Ishikawa (cell line): ENCODE data around the gene ANKLE1.

ENCODE experiments used
- CEBPB ChIP-seq: IDR thresholded peaks from 2 replicates; pipeline ENCODE4 v1.6.1; 2012
- CREB1 ChIP-seq: IDR thresholded peaks from 2 replicates; pipeline ENCODE4 v1.6.1; 2012; ENCODE audit warnings: low read depth
- EGR1 ChIP-seq: IDR thresholded peaks from 2 replicates; pipeline ENCODE4 v1.6.1; 2012
- EP300 ChIP-seq: IDR thresholded peaks from 2 replicates; pipeline ENCODE4 v1.6.1; 2012; ENCODE audit warnings: borderline replicate concordance
- FOXM1 ChIP-seq: IDR thresholded peaks from 2 replicates; pipeline ENCODE4 v1.6.1; 2012; ENCODE audit warnings: low read depth, borderline replicate concordance
- NFIC ChIP-seq: IDR thresholded peaks from 2 replicates; pipeline ENCODE4 v1.6.1; 2012
- RAD21 ChIP-seq: IDR thresholded peaks from 2 replicates; pipeline ENCODE4 v1.6.1; 2012; ENCODE audit warnings: low read depth
- REST ChIP-seq: IDR thresholded peaks from 2 replicates; pipeline ENCODE4 v1.6.1; 2012; ENCODE audit warnings: low read depth, mild to moderate bottlenecking
- TAF1 ChIP-seq: IDR thresholded peaks from 2 replicates; pipeline ENCODE4 v1.6.1; 2012; ENCODE audit warnings: low read depth, mild to moderate bottlenecking
- TCF12 ChIP-seq: IDR thresholded peaks from 2 replicates; pipeline ENCODE4 v1.6.1; 2012; ENCODE audit warnings: low read depth
- TEAD4 ChIP-seq: IDR thresholded peaks from 2 replicates; pipeline ENCODE4 v1.6.1; 2012
- USF1 ChIP-seq: IDR thresholded peaks from 2 replicates; pipeline ENCODE4 v1.6.1; 2012
- YY1 ChIP-seq: IDR thresholded peaks from 2 replicates; pipeline ENCODE4 v1.6.1; 2012; ENCODE audit warnings: low read depth
- ZBTB7A ChIP-seq: IDR thresholded peaks from 2 replicates; pipeline ENCODE4 v1.6.1; 2012; ENCODE audit warnings: low read depth
- TF ChIP-seq, protein P1 (sequence below): IDR thresholded peaks from 2 replicates; pipeline ENCODE4 v1.6.1; 2012

Gene ANKLE1

GRCh38 chr19:17320435-17320834 is 38.7 kb downstream of the ANKLE1 start:
- no peak for TF ChIP-seq ZBTB7A
- TF ChIP-seq NFIC = no peak
- no peak for TF ChIP-seq EP300
- no peak for TF ChIP-seq TAF1

GRCh38 chr19:17321655-17322489 is 40.2 kb downstream of the ANKLE1 start:
- TF ChIP-seq TCF12 = no peak
- no peak for TF ChIP-seq USF1
- TF ChIP-seq YY1 = no peak
- TF ChIP-seq EGR1 = no peak
- TF ChIP-seq TEAD4 = no peak
- no peak for TF ChIP-seq CEBPB
- TF ChIP-seq FOXM1 = no peak
- no peak for TF ChIP-seq RAD21
- TF ChIP-seq, protein P1, sequence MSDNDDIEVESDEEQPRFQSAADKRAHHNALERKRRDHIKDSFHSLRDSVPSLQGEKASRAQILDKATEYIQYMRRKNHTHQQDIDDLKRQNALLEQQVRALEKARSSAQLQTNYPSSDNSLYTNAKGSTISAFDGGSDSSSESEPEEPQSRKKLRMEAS = no peak
- no peak for TF ChIP-seq REST
- no peak for TF ChIP-seq ZBTB7A
- TF ChIP-seq CREB1 = no peak
- TF ChIP-seq TAF1 = no peak
- no peak for TF ChIP-seq EP300

DNA sequence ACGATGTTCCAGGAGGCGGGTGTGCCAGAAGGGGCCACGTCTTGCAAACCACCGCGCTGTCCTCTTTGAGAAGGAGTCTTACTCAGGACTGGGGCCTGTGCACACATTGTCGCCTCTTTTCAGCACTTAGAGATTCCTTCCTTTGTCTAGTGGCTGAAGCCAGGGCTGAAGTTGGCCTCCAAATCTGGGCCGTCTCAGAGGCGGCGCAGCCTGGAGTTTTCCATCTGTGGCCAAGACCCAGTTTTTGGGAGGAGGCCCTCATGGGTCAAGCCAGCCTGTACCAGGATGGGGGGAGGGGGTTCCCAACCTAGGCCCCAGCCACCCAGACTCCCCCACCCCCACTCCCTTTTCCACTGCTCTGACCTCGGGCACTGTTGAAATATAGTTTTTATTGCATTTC is 41.2 kb downstream of the ANKLE1 start:
- TF ChIP-seq TEAD4 (no peak), EGR1 (no peak), TCF12 (no peak), USF1 (no peak), NFIC (no peak)

GRCh38 chr19:17323300-17323963 is 41.7 kb downstream of the ANKLE1 start:
- TF ChIP-seq ZBTB7A (no peak), EGR1 (no peak), CREB1 (no peak), NFIC (no peak), TEAD4 (no peak), TAF1 (no peak)

- no peak for TF ChIP-seq CREB1
- no peak for TF ChIP-seq EP300
- TF ChIP-seq CEBPB = no peak
- no peak for TF ChIP-seq USF1
- TF ChIP-seq, protein P1 = no peak
- no peak for TF ChIP-seq EGR1
These were observed 42.2 kb downstream of the ANKLE1 start for GRCh38 chr19:17323964-17324332.

GRCh38 chr19:17324357-17325114 is 42.8 kb downstream of the ANKLE1 start:
- TF ChIP-seq EGR1 = no peak
- no peak for TF ChIP-seq NFIC
- TF ChIP-seq ZBTB7A = no peak
- no peak for TF ChIP-seq FOXM1
- TF ChIP-seq CEBPB = no peak
- no peak for TF ChIP-seq REST
- no peak for TF ChIP-seq YY1
- no peak for TF ChIP-seq RAD21
- no peak for TF ChIP-seq USF1
- TF ChIP-seq TEAD4 = no peak
- no peak for TF ChIP-seq EP300
- no peak for TF ChIP-seq TAF1
- no peak for TF ChIP-seq CREB1
- TF ChIP-seq TCF12 = no peak
- TF ChIP-seq, protein P1 = no peak
